Activated CD8-positive, alpha-beta memory T cell treated with anti-CD3 and anti-CD28 coated beads for 4 hours (primary cell): ENCODE data around the gene RXRA.

Experiments
- DNase-seq, 2 donors: peaks; one replicate each; pipeline ENCODE4 v3.0.0-alpha.2; 2020; ENCODE audit warnings: low read depth in 2 of 2

The RXRA gene

DNA sequence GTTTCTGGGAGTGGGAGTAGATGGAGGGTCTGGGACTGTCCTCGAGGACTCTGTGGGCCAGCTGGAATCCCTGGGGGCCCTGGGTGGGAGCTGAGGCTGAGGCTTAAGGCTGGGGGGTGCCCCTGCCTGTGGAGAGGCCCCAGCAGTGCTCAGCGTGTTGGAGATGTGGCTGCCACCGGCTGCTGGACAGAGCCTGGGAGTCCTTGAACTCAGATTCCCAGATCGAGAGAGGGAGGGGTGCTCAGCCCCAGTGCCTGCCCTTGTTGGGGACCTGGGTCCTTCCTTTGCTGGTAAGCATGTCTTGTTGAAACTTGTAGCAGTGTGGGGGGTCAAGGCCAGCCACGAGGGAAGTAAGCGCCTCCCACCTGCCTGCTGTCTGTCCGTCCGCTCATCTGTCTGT, 10.7 kb downstream of the RXRA start:
- no peak for DNase-seq

DNA sequence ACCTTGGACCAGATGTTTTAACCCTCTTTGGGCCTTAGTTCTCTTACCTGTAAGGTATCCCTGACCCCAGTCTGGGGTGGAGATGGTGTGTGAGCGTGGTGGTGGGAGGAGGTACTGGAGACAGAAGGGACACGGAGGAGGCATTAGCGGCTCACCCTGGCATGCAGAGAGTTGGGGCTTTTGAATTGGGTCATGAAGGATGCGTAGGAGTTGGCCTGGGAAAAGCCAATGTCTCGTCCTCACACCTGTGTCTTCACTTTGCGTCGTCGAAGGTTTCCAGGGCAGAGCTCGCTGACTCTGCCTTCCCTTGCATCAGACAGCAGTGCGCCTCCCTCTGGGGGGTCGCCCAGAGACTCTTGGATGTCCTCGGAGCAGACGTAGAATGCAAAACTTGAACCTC, 11.2 kb downstream of the RXRA start:
- DNase-seq: no peak

GRCh38 chr9:134338394-134339182, 12.3 kb downstream of the RXRA start:
- DNase-seq: no peak

GRCh38 chr9:134339183-134339806, 13.0 kb downstream of the RXRA start:
- DNase-seq: no peak

DNA sequence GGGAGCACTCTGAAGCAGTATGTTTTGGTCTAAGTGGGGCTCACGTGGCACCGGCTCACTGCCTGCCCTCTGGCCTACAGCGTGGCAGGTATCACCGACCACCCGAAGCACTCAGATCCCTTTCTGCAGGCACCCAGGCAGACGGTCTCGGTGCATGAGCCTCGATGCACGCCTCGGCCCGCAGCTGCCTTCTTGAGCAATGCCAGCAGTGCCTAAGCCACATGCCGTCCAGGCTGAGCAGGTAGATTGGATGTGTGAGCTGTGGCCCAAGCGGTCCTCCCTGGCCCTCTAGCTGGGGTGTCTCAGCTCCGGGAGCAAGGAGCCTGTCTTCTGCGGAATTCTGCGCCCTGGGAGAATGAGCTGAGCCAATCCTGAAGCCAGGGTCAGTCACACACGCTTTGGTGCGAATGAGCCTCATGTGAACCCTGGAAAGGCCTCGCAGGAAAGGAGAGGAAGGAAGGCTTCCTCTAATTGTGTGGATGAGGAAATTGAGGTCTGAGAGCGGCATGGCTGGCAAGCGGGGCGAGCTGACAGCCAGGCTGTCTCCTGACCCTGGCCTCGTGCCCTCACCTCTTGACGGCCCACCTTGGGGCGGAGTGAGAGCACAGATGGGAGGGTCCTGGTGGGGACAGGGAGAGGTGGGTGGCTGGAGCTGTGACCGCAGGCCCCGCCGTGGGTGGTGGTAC, 14.4 kb downstream of the RXRA start:
- no peak for DNase-seq

DNA sequence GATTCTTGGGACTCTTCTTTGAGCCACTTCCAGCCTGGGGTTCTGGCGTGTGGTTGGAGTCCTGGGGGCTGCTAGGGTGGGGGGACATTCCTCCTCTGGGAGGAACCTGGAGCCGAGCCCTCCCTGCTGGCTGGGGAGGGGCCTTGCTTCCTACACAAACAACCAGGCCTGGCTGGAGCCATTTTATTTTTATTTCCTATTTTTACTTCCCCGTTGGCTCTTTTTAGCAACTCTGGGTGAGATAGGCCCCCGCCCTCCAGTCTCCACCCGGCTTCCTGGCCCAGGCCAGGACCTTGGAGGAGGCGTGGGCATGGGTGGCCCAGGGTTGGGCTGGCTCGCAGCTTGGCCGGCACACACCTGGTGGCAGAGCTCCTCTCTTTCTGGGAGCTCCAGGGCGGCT, 15.1 kb downstream of the RXRA start:
- no peak for DNase-seq

- no peak for DNase-seq
Measured at GRCh38 chr9:134341929-134342745, 15.9 kb downstream of the RXRA start.

- no peak for DNase-seq
Measured at GRCh38 chr9:134342746-134343115, 16.5 kb downstream of the RXRA start.

DNA sequence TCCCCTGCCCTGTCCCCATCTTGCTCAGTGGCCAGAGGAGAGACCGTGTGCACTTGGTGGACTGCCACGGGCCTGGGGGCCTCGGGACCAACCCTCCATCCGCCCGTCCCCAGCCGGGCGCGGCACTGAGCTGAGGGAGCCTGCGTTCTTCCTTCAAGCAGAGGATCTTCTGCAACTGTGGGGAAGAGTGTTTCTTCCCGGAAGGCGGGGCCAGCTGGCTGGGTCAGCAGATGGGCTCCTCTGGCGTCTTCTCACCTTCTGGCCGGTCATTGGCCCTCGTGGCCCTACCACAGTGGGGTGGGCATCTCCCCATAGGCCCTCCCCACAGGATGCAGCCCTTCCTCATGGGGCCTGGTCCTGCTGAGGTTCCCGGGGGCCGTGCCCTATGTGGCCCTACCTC, 17.4 kb downstream of the RXRA start:
- DNase-seq: no peak

DNA sequence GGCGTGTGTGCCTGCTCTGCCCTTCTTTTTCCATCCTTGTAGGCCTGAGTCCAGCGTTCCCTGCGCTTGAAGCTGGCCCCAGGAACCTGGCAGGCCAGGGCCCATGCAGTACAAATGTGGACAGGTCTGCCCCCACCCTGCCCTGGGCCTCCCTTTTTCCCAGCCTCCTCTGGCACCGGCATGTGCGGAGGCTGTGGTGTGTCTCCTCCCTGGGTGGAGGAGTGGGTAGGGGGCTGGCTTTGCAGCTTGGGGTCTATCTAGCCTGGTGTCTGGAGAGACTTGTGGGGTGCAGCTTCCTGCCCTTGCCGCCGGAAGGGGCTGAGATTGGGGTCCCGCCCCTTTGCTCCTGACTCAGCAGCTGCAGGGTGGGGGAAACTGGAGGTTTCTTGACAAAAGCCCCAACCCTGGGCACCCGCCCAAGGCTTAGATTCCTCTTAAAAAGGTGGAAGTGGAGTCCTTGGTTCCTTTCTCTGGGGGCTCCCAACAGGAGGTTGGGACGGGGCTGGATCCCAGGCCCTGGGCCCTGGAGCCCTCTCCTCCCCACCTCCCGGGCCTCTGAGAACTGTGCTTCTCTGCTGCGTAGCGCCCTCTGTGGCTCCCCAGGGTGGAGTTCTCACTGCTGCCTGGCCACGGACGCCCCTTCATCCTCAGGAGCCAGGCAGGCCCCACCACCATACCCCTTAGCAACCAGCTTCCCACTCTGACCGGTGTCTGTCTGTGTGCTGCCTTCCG, 18.0 kb downstream of the RXRA start:
- DNase-seq: no peak

DNA sequence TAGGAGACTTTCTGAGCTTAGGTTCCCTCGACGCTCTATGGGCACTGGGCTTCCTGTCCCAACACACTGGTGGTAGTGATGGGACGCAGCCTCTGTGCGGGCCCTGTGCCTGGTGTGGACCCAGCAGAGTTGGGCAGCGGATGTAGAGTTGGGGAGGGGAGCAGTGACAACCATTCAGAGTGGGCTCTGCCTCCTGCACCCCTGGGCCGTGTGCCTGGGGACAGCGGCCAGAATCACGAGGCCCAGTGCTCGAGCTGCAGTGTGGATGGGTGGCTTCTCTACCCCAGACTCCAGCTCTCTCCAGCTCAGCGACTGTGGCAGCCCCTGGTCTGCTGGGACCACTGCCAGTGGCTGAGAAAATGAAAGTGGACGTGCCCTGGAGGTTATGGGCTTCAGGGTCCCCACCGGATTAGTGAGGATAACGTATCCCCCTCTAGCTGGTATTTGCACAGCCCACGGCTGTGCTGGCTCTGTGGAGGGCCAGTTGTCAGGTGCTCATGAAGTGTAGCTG, 18.6 kb downstream of the RXRA start:
- no peak for DNase-seq

GRCh38 chr9:134345737-134346136, 19.5 kb downstream of the RXRA start:
- no peak for DNase-seq

- no peak for DNase-seq
Measured at GRCh38 chr9:134346151-134346550, 19.9 kb downstream of the RXRA start.

GRCh38 chr9:134346840-134347583, 20.8 kb downstream of the RXRA start:
- DNase-seq: no peak

DNA sequence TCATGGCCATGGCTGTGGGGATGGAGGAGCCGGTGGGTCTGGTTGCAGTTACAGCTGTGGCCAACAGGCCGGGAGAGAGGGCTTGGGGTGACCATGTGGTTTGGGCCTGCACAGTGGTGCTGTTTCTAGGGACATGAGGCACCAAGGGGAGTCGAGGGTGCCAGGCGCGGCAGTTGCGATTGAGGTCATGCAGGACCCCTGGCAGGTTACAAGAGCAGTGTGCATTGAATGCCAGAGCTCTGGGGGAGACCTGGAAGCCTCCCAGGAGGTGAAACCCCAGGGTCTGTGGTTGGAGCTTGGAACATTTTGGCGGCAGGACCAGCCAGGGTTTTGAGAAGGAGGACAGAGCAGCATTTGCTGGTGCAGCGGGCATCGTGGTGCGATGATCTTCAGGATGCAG, 21.7 kb downstream of the RXRA start:
- no peak for DNase-seq

DNA sequence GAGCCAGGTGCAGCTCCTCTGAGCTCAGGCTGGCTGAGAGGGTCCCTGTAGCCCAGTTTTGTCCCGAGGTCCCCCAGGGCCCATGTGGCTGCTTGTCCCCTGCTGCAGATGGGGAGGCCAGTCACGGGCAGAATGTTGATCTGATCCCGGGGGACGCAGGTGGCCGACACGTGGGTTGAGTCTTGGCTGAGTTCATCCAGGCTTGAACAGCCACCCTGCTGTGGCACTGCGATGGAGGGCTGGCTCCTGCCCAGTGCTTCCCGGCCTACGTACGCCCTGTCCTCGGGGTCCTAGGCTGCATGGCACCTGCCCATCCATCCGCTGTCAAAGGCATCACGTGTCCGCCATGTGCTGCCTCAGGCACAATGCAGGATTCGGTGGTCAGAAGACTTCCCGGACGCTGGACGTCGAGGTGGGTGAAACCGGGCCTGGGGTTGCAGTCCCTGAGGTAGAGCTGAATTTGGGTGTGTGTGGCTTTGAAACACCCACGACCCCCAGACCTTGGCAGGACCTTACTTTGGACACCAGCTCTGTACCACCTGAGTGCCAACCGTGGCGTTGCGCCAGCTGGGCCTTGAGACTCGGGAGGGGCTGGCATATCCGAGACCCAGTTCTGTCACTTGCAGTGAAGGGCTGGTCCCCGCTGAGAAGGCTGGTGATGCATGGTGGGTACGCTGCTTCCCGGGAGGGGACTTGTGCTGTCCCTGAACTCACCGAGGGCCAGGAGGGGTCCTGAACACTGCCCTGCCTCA, 22.3 kb downstream of the RXRA start:
- no peak for DNase-seq

DNA sequence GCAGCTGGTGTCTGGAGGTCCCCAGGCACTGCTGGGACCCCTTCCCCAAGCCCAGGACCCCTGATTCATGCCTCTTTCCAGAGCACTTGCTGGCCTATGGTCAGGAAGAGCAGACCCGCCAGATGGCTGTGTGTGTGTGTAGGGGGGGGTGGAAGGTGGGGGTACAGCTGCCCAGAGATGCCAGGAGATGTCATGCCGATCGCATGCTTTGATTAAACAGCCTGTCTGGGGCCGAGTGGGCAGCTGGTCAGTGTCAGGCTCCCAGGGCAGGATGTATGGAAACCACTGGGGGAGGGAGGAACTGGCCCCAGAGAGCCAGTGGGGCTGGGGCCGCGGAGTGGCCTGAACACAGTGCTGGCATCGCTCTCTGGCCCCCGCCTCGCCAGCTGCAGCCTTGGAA, 23.7 kb downstream of the RXRA start:
- DNase-seq: no peak

GRCh38 chr9:134350416-134350994, 24.2 kb downstream of the RXRA start:
- no peak for DNase-seq

DNA sequence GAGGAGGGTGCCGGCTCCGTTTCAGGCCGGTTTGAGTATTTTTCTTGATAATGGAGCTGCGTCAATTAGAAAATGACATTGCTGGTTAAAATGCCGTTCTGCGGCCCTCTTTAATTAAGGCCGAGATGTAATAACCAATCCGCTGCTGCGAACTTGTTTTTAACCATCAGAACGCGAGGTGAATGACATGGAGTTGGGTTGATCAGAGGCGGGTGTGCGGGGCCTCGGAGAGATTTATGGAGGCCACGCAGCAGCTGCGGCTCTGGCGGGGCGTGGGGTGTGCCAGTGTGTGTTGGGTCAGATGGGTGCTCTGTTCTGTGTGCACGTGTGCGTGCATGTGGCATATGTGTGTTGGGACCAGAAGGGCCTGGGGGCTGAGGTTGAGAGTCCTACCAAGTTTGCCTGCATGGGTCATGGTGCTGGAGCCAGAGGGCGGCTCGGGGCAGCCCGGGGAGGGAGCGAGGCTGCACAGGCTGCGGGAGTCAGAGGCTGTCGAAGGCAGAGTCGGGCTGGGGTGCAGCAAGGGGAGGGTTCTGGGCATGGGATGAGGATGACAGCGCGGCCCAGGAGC, 25.4 kb downstream of the RXRA start:
- no peak for DNase-seq
